IPS-15b (cell line): ENCODE results near the gene DGKB.

Experiments
- H3K27me3 ChIP-seq: one replicate; pipeline ENCODE4 v1.6.1; 2013; ENCODE audit warnings: low read length; ENCODE audit not compliant: control insufficient read depth, insufficient read depth
- H3K36me3 ChIP-seq: one replicate; pipeline ENCODE4 v1.6.1; 2013; ENCODE audit warnings: low read length; ENCODE audit not compliant: control insufficient read depth, insufficient read depth
- H3K4me1 ChIP-seq: one replicate; pipeline ENCODE4 v1.6.1; 2013; ENCODE audit warnings: mild to moderate bottlenecking, low read length; ENCODE audit not compliant: control insufficient read depth, insufficient read depth
- H3K4me3 ChIP-seq: one replicate; pipeline ENCODE4 v1.5.1; 2013; ENCODE audit warnings: low read depth, low read length
- H3K9ac ChIP-seq: one replicate; pipeline ENCODE4 v1.6.1; 2013; ENCODE audit warnings: low read depth, mild to moderate bottlenecking, low read length
- H3K9me3 ChIP-seq: one replicate; pipeline ENCODE4 v1.6.1; 2013; ENCODE audit warnings: mild to moderate bottlenecking, low read length; ENCODE audit not compliant: control insufficient read depth, insufficient read depth

DGKB gene

DNA sequence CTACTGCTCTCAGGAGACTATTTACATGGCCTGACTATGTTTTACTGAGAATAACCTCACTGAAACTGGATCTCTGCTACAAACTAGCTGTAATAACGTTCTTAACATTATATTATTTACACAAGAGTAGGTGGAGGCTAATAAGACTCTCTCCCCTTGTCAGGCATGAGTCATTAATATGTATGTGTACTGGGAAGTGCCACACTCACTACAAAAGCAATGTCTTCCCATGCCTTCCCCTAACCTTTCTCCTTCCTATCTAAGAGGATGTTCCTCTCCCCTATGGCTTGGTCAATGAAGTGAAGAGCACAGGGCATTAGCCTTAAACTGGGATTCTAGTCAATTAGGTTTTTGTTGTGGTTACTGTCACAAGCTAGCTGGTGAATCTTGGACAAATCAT is 147.9 kb downstream of the DGKB start:
- Histone ChIP-seq H3K27me3 (no peaks in the 10 kb centered on the region), H3K36me3 (no peaks in the 10 kb centered on the region), H3K9ac (no peak overlapping the region), H3K9me3 (no peaks in the 10 kb centered on the region), H3K4me3 (no peak overlapping the region), H3K4me1 (peaks cover 3% of the 10 kb centered on the region)

DNA sequence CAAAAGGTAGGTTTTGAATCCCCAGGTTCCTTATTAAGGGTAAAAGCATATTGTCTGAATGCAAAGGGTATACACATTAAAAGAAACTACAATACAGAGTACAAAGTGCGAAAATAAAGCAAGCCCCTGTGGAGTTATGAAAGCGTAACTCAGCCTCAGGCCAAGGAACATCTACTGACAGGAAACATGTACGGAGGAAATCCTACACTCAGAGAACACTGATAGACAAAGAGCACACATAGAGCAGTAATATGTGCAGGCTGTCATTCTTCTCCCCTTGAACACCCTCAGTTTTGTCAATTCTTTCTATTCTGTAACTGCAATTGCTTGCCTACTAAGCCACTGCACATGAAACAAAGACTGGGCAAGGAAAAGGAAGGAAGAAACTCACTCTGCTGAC is 150.2 kb downstream of the DGKB start:
- H3K4me3 ChIP-seq = no peak overlapping the region
- peaks cover 3% of the 10 kb centered on the region for H3K4me1 ChIP-seq
- H3K27me3 ChIP-seq = no peaks in the 10 kb centered on the region
- H3K36me3 ChIP-seq = no peaks in the 10 kb centered on the region
- no peak overlapping the region for H3K9ac ChIP-seq
- no peaks in the 10 kb centered on the region for H3K9me3 ChIP-seq

DNA sequence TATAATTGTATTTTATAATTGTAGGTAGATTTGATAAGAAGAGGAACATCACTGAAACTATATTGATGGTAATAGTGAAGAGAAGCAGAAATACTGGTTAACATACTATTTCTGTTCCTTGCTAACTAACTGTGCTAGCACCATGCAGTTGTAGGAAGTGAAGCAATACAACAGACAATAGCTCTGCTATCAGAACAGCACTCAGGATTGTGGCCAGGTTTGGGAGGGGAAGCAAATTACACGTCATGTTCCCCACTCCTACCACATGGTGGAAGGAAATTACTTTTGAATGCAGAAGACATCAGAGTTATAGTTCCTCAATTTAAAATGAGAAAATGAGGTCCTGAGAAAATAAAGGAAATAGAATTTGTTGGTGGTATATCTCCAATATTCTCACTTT is 151.1 kb downstream of the DGKB start:
- Histone ChIP-seq H3K9ac (no peak overlapping the region), H3K4me1 (peaks cover 3% of the 10 kb centered on the region), H3K4me3 (no peak overlapping the region), H3K9me3 (no peaks in the 10 kb centered on the region), H3K36me3 (no peaks in the 10 kb centered on the region), H3K27me3 (no peaks in the 10 kb centered on the region)

DNA sequence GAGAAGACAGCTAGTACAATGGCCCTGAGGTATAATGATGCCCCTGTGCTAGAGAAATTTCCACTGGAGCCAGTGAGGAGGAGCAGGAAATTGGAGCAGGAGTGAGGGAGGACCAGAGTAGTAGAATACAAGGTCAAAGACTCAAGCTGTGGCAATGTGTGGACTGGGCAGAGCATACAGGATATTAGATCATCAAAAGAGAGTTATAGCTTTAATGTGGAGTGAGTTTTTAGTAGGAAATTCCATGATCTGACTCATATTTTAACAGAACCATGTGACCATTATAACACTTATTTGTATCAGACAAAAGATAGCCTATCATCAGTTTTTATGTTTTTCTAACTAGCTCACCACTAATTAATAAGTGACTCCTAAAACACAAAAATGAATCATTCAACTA is 154.1 kb downstream of the DGKB start:
- H3K9ac ChIP-seq = no peak overlapping the region
- H3K4me1 ChIP-seq = no peaks in the 10 kb centered on the region
- no peaks in the 10 kb centered on the region for H3K36me3 ChIP-seq
- H3K27me3 ChIP-seq = no peaks in the 10 kb centered on the region
- H3K4me3 ChIP-seq = no peak overlapping the region
- no peaks in the 10 kb centered on the region for H3K9me3 ChIP-seq

DNA sequence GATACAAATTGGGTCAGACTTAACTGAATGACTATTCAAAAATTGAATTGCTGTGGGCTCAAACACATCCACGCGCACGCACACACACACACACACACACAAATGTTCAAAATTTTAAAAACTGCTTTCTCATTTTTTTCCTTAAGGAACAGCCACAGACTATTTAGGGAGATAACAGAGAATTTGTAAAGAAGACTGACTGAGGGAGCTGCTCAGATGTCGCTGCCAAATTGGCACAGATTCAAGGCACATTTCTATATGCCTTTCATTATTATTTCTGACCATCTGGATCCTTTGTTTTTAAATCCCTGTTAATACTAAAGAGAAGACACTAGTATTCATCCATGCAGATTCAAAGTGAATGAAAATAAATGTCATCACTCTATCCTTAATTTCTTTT is 154.8 kb downstream of the DGKB start:
- no peak overlapping the region for H3K9ac ChIP-seq
- H3K4me3 ChIP-seq = no peak overlapping the region
- H3K4me1 ChIP-seq = no peaks in the 10 kb centered on the region
- no peaks in the 10 kb centered on the region for H3K9me3 ChIP-seq
- no peaks in the 10 kb centered on the region for H3K27me3 ChIP-seq
- H3K36me3 ChIP-seq = no peaks in the 10 kb centered on the region

DNA sequence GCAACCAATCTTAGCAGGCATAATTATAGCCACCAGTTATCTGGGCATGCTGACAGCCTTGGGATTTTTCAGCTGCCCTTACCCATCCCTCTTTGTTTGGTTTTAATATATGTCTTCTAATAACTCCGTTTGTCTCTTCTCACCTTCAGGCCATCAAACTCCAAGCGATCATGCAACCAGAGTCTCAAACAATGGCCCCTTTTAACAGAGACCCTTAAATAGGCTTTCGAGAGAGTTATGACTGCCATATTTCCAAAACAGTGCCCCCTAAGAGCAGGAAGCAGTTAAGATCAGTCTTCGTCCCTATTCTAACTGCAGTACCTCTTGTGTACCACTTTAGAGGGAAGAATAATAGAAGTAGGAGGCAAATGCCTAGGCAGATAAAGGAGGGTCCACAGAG is 157.5 kb downstream of the DGKB start:
- Histone ChIP-seq H3K36me3 (no peaks in the 10 kb centered on the region), H3K9ac (no peak overlapping the region), H3K4me3 (no peak overlapping the region), H3K27me3 (no peaks in the 10 kb centered on the region), H3K4me1 (no peaks in the 10 kb centered on the region), H3K9me3 (peaks cover 4% of the 10 kb centered on the region)

DNA sequence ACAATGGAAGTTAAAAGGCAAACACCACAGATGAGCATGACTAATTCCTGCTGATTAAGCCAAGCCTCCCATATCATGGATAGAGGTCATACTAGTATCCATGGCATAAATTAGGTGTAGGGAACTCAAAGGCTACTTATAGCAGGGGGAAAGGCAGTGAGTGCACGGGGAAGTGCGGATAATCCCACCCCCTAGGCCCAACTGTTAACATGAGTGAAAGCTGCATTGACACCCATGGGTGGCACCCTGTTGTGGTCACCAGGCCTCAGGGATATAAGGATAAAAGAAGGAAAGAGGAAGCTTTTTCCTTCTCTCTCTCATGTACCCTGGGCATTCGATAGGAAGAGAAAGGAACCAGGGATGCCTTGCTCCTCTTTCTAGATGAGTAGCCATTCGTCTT is 161.9 kb downstream of the DGKB start:
- Histone ChIP-seq H3K4me1 (no peaks in the 10 kb centered on the region), H3K36me3 (no peaks in the 10 kb centered on the region), H3K4me3 (no peak overlapping the region), H3K9me3 (peaks cover 4% of the 10 kb centered on the region), H3K27me3 (no peaks in the 10 kb centered on the region), H3K9ac (no peak overlapping the region)

DNA sequence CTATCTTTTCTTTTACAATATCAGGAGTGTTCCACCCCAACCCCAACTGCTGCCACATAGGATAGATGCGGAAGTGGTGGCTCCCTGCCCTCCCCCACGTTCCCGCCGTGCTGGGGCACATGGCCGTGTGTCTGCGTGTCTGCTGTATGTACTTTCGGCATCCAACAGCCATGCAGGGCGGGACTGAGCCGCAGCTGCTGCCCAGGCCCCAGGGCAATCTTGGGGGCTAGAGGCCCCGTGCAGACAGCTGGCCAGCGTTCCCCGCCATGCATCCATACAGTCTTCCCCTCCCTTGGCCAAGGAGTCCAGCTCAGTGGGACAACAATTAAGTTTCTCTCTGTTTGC is 162.7 kb downstream of the DGKB start:
- peaks cover 4% of the 10 kb centered on the region for H3K9me3 ChIP-seq
- H3K4me1 ChIP-seq = no peaks in the 10 kb centered on the region
- H3K36me3 ChIP-seq = no peaks in the 10 kb centered on the region
- H3K4me3 ChIP-seq = no peak overlapping the region
- no peaks in the 10 kb centered on the region for H3K27me3 ChIP-seq
- no peak overlapping the region for H3K9ac ChIP-seq

DNA sequence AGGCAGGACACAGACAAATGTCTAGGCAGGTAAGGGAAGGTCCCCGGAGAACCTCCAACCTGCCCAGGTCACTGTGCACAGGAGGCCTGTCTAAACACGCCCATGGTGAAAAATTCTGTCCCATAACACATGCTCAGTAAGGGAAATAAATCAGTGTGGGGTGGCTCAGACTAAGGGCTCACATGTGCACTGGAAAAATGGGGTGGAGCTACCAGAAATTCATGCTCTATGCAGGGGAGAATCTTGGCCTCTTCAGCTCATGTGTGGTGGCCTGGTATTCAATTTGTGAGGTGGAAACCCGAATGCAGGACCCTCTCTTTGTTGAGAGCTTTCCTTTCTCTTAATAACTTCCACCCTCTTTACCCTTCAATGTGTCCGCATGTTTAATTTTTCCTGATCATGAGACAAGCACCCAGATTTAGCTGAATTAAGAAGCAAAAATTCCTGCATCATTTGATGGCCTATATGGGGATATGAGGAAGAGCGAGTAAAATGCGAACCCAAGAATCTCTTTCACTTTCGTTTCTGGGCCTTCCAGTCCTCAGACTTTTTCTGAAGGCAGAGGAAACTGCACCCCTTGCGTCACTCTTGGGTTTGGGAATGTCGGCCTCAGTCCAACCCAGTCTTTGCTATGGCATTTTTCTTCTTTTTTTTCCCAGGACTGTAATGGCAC is 163.2 kb downstream of the DGKB start:
- Histone ChIP-seq H3K9me3 (peaks cover 4% of the 10 kb centered on the region), H3K4me3 (no peak overlapping the region), H3K27me3 (no peaks in the 10 kb centered on the region), H3K4me1 (no peaks in the 10 kb centered on the region), H3K36me3 (no peaks in the 10 kb centered on the region), H3K9ac (no peak overlapping the region)

DNA sequence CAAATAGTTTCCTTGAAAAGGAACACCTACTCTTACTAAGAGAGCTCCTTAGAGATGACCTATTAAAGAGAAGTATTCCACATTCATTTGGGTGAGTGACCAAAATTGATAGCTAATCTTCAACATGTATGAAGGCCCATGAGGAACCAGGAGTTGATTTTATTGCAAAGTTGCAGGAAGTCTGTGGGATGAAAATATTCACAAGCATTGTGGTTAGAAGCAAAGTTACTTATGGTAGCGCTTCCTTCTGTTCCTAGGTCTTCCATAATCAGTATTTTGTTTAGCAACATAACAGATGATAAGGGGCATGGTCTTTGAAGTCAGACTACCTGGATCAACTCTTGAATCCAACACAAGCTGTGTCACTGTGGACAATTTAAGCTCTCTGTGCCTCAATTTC is 164.5 kb downstream of the DGKB start:
- Histone ChIP-seq H3K9ac (no peak overlapping the region), H3K27me3 (no peaks in the 10 kb centered on the region), H3K4me3 (no peak overlapping the region), H3K9me3 (peaks cover 4% of the 10 kb centered on the region), H3K36me3 (no peaks in the 10 kb centered on the region), H3K4me1 (no peaks in the 10 kb centered on the region)

DNA sequence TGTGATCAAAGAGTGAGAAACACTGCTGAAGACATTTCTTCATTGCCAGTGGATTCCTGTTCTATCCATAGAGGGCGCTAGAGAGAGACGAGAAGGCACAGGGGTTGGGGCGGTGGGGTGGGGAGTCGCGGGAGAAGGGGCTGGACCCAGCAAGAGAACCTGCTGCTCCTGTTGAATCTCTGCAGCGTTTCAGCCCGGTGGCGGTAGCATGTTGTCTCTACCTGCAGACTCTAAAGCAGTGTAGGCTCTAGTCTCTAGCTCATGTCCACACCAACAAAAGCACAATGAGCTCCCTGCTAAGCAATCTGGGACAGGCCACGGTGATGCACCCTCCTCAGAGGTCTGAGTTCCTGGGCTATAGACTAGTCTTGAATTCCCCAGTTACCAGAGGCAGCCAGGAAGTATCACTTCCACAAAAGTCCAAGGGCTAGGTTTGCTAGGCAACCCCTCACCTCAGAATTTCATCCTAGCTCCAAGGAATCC is 167.7 kb downstream of the DGKB start:
- Histone ChIP-seq H3K9me3 (no peaks in the 10 kb centered on the region), H3K36me3 (no peaks in the 10 kb centered on the region), H3K4me3 (peak overlapping the region; percentile 58), H3K27me3 (no peaks in the 10 kb centered on the region), H3K4me1 (no peaks in the 10 kb centered on the region), H3K9ac (peak overlapping the region; percentile 66)

DNA sequence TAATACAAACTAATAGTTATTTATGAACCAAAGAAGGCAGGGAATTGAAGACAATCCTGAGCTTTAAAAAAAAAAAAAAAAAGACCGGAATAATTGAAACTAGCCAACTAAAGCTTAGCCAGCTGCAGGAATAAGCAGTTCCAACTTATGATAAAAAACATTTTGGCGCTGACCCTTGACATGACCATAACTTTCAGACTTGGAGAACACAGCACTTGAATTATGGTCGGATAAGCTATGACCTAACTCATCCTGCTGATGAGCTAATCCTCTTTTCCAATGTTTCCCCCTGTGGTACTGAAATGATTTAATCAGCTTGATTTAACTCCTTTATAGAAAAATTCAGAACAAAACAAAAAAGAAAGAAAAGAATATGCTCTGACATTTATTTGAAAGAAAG is 181.8 kb downstream of the DGKB start:
- Histone ChIP-seq H3K9me3 (no peaks in the 10 kb centered on the region), H3K27me3 (no peaks in the 10 kb centered on the region), H3K36me3 (no peaks in the 10 kb centered on the region), H3K4me3 (no peak overlapping the region), H3K9ac (no peak overlapping the region), H3K4me1 (peaks cover 11% of the 10 kb centered on the region)
